ENCODE measurements around the gene LAMB1. TPM values are rescaled to one million over a fixed set of nuclear protein-coding genes. Genes with fewer than 3 reads are reported as not detected.

The LAMB1 gene
- polyA plus RNA-seq, 1 experiment: 266 TPM

GRCh38 chr7:107976620-107977019 lies 26.3 kb downstream of the LAMB1 start:
- TF ChIP-seq CTCF (IDR thresholded peaks at IDR 0.05; ENCODE audit: low read depth, low read length): no peak
- CTCF ChIA-PET: no interaction called here
- Histone ChIP-seq H3K9me3 (ENCODE audit: control insufficient read depth, insufficient read depth, low read length) (no peaks in the 10 kb centered on the region), H3K27ac (ENCODE audit: low read depth, low read length) (no peak overlapping the region), H3K27me3 (ENCODE audit: control insufficient read depth, insufficient read depth, low read length) (no peaks in the 10 kb centered on the region), H3K4me3 (ENCODE audit: low read depth, low read length) (no peak overlapping the region)
- no peak for DNase-seq (ENCODE audit: low read depth, low spot score)
- POLR2A ChIA-PET: no interaction called here

- Histone ChIP-seq H3K27ac (ENCODE audit: low read depth, low read length) (no peak overlapping the region), H3K4me3 (ENCODE audit: low read depth, low read length) (no peak overlapping the region), H3K9me3 (ENCODE audit: control insufficient read depth, insufficient read depth, low read length) (no peaks in the 10 kb centered on the region), H3K27me3 (ENCODE audit: control insufficient read depth, insufficient read depth, low read length) (no peaks in the 10 kb centered on the region)
- TF ChIP-seq CTCF (IDR thresholded peaks at IDR 0.05; ENCODE audit: low read depth, low read length): no peak
- ChIA-PET CTCF (interaction anchor here (0.5 to 1.2 kb wide), 2 partner anchors 8 to 170 kb away, joined by 4 to 6 read pairs; no protein-coding TSS in a partner anchor), POLR2A (no interaction called here)
- DNase-seq (ENCODE audit: low read depth, low spot score): no peak
These were observed 27.5 kb downstream of the LAMB1 start for GRCh38 chr7:107975394-107976013.

GRCh38 chr7:107973861-107974260 lies 29.1 kb downstream of the LAMB1 start:
- H3K9me3 ChIP-seq (ENCODE audit: control insufficient read depth, insufficient read depth, low read length): no peaks in the 10 kb centered on the region
- DNase-seq (ENCODE audit: low read depth, low spot score): no peak
- no peaks in the 10 kb centered on the region for H3K27me3 ChIP-seq (ENCODE audit: control insufficient read depth, insufficient read depth, low read length)
- H3K4me3 ChIP-seq (ENCODE audit: low read depth, low read length): no peak overlapping the region
- POLR2A ChIA-PET: no interaction called here
- TF ChIP-seq CTCF (IDR thresholded peaks at IDR 0.05; ENCODE audit: low read depth, low read length): no peak
- no peak overlapping the region for H3K27ac ChIP-seq (ENCODE audit: low read depth, low read length)
- CTCF ChIA-PET: interaction anchor here (1.5 to 3.7 kb wide), 2 partner anchors 8 to 172 kb away, joined by 4 to 18 read pairs; no protein-coding TSS in a partner anchor

GRCh38 chr7:107972941-107973376 lies 30.0 kb downstream of the LAMB1 start:
- H3K27ac ChIP-seq (ENCODE audit: low read depth, low read length): no peak overlapping the region
- POLR2A ChIA-PET: interaction anchor here (0.6 to 1.2 kb wide), 3 partner anchors 10 to 75 kb away, joined by 8 to 13 read pairs (median 12); no protein-coding TSS in a partner anchor

More at GRCh38 chr7:107972941-107973376, 30.0 kb downstream of the LAMB1 start:
- Histone ChIP-seq H3K27me3 (ENCODE audit: control insufficient read depth, insufficient read depth, low read length) (no peaks in the 10 kb centered on the region), H3K4me3 (ENCODE audit: low read depth, low read length) (no peak overlapping the region), H3K9me3 (ENCODE audit: control insufficient read depth, insufficient read depth, low read length) (no peaks in the 10 kb centered on the region)
- no peak for DNase-seq (ENCODE audit: low read depth, low spot score)
- no peak for TF ChIP-seq CTCF (IDR thresholded peaks at IDR 0.05; ENCODE audit: low read depth, low read length)
- CTCF ChIA-PET: interaction anchor here (0.6 to 3.7 kb wide), 5 partner anchors 9 to 173 kb away, joined by 3 to 18 read pairs (median 4); no protein-coding TSS in a partner anchor

All from AG04450 (cell line).